Endodermal cell (in vitro differentiated cells): Measurements from ENCODE around the gene NDUFB1. TPM values are rescaled to one million over a fixed set of nuclear protein-coding genes. Genes with fewer than 3 reads are reported as not detected.

ENCODE experiments used
- DNase-seq: peaks from one replicate; pipeline ENCODE4 v3.0.0-alpha.2; 2017
- H3K27ac ChIP-seq: 2 replicates; pipeline ENCODE4 v1.5.1; 2013; ENCODE audit warnings: mild to moderate bottlenecking, low read depth, low read length, moderate library complexity
- H3K27me3 ChIP-seq: 2 replicates; pipeline ENCODE4 v1.6.1; 2013; ENCODE audit warnings: mild to moderate bottlenecking, low read length, moderate library complexity; ENCODE audit not compliant: insufficient read depth, control insufficient read depth, poor library complexity, severe bottlenecking
- H3K36me3 ChIP-seq: 2 replicates; pipeline ENCODE4 v1.7.0; 2013; ENCODE audit warnings: mild to moderate bottlenecking, low read length, moderate library complexity; ENCODE audit not compliant: control insufficient read depth, insufficient read depth
- H3K4me1 ChIP-seq: one replicate; pipeline ENCODE4 v1.7.0; 2013; ENCODE audit warnings: low read length; ENCODE audit not compliant: control insufficient read depth, insufficient read depth
- H3K4me3 ChIP-seq: 2 replicates; pipeline ENCODE4 v1.5.1; 2013; ENCODE audit warnings: mild to moderate bottlenecking, low read length, moderate library complexity
- H3K9ac ChIP-seq: 2 replicates; pipeline ENCODE4 v1.6.1; 2013; ENCODE audit warnings: mild to moderate bottlenecking, low read length, moderate library complexity; ENCODE audit not compliant: poor library complexity, severe bottlenecking; ENCODE audit errors: extremely low read depth
- H3K9me3 ChIP-seq: 2 replicates; pipeline ENCODE4 v1.6.1; 2013; ENCODE audit warnings: mild to moderate bottlenecking, low read length, moderate library complexity; ENCODE audit not compliant: control insufficient read depth
- H3K27ac Mint-ChIP-seq: 2 replicates; pipeline ENCODE4 v1.8.0; 2020; ENCODE audit warnings: mixed read lengths
- H3K27me3 Mint-ChIP-seq: 2 replicates; pipeline ENCODE4 v1.8.0; 2021; ENCODE audit warnings: mild to moderate bottlenecking, mixed read lengths; ENCODE audit not compliant: insufficient read depth
- H3K36me3 Mint-ChIP-seq: 2 replicates; pipeline ENCODE4 v1.8.0; 2020; ENCODE audit warnings: low read depth, mixed read lengths
- H3K4me1 Mint-ChIP-seq: 2 replicates; pipeline ENCODE4 v1.8.0; 2020; ENCODE audit warnings: mixed read lengths
- H3K4me3 Mint-ChIP-seq: 2 replicates; pipeline ENCODE4 v1.8.0; 2020; ENCODE audit warnings: mild to moderate bottlenecking, moderate library complexity, mixed read lengths
- H3K9me3 Mint-ChIP-seq: 2 replicates; pipeline ENCODE4 v1.8.0; 2020; ENCODE audit warnings: mild to moderate bottlenecking, mixed read lengths
- CTCF ChIP-seq: fragments of 200-600 bp; sonication (generic); conservative IDR thresholded peaks from 2 replicates; pipeline ENCODE4 v1.5.0; 2021; ENCODE audit warnings: antibody characterized with exemption, mild to moderate bottlenecking
- WGBS, 2 experiments: methylation state at CpG; one replicate each; pipeline versions ENCODE4 v1.1.5 to v1.1.7; 2013; ENCODE audit warnings: missing lambda C conversion rate in 2 of 2, mixed read lengths in 1 of 2; ENCODE audit not compliant: insufficient coverage in 1 of 2, insufficient read length in 1 of 2; 5-methylcytosine and 5-hydroxymethylcytosine counted together
- total RNA-seq, 2 donors: library from RNA; stranded (reverse); fragmentation: NEBNext Ultra II Directional in 1 of 2; extraction: Animal tissue kit (Norgen Biotek cat#: 25700) in 1 of 2; gene quantifications; 2 replicates in 1 of 2; 3 replicates in 1 of 2; pipeline ENCODE4 v1.2.1, GENCODE V29; 2021

NDUFB1 gene
- total RNA-seq, 2 donors from 2014 or later: 122 to 155 TPM

- H3K9ac ChIP-seq: no peak overlapping the region
- Mint-ChIP-seq H3K36me3 (peaks cover 31% of the 10 kb centered on the region), H3K27ac (no peak overlapping the region), H3K9me3 (no peaks in the 10 kb centered on the region), H3K4me1 (no peaks in the 10 kb centered on the region), H3K27me3 (no peaks in the 10 kb centered on the region), H3K4me3 (no peak overlapping the region)
- TF ChIP-seq CTCF: peak; percentile 56
- H3K36me3 ChIP-seq: peaks cover 32% of the 10 kb centered on the region
- WGBS, 2 experiments: 95% methylated on average over 1 of the region's 1 CpG; no CpG with 5 or more reads in 1 of the 2 experiments
- H3K27ac ChIP-seq: no peak overlapping the region
- H3K27me3 ChIP-seq: no peaks in the 10 kb centered on the region
- H3K9me3 ChIP-seq: no peaks in the 10 kb centered on the region
- H3K4me3 ChIP-seq: no peak overlapping the region
- no peak for DNase-seq
- H3K4me1 ChIP-seq: no peaks in the 10 kb centered on the region
These were observed 28.2 kb downstream of the NDUFB1 start for GRCh38 chr14:92093320-92093719.

- Histone ChIP-seq H3K27ac (no peak overlapping the region), H3K27me3 (no peaks in the 10 kb centered on the region), H3K4me3 (no peak overlapping the region), H3K9ac (no peak overlapping the region), H3K4me1 (no peaks in the 10 kb centered on the region), H3K9me3 (no peaks in the 10 kb centered on the region), H3K36me3 (peaks cover 52% of the 10 kb centered on the region)
- Mint-ChIP-seq H3K9me3 (no peaks in the 10 kb centered on the region), H3K4me3 (no peak overlapping the region), H3K4me1 (no peaks in the 10 kb centered on the region), H3K27ac (no peak overlapping the region), H3K36me3 (peaks cover 51% of the 10 kb centered on the region), H3K27me3 (no peaks in the 10 kb centered on the region)
- WGBS, 2 experiments: 98 to 100% methylated on average over 4 to 5 of the region's 5 CpGs
- TF ChIP-seq CTCF: no peak
- DNase-seq: no peak
These were observed 33.0 kb downstream of the NDUFB1 start for GRCh38 chr14:92088494-92088893.

GRCh38 chr14:92074555-92074954, 47.0 kb downstream of the NDUFB1 start:
- Histone ChIP-seq H3K36me3 (peaks cover 49% of the 10 kb centered on the region), H3K27ac (no peak overlapping the region), H3K4me1 (no peaks in the 10 kb centered on the region), H3K4me3 (no peak overlapping the region), H3K27me3 (no peaks in the 10 kb centered on the region), H3K9me3 (no peaks in the 10 kb centered on the region), H3K9ac (no peak overlapping the region)
- no peak overlapping the region for H3K27ac Mint-ChIP-seq
- no peak overlapping the region for H3K4me3 Mint-ChIP-seq
- H3K27me3 Mint-ChIP-seq: no peaks in the 10 kb centered on the region
- H3K9me3 Mint-ChIP-seq: no peaks in the 10 kb centered on the region
- H3K4me1 Mint-ChIP-seq: no peaks in the 10 kb centered on the region
- H3K36me3 Mint-ChIP-seq: peaks cover 44% of the 10 kb centered on the region
- no peak for TF ChIP-seq CTCF
- DNase-seq: no peak

Other genes starting within 250 kb of the NDUFB1 start
- 1 to 10 TPM; 4.0 to 4.8 TPM for gene FBLN5, start 174.0 kb downstream of the NDUFB1 start, total RNA-seq
- 10 to 100 TPM; 39.0 to 40.8 TPM for gene TRIP11, start 81.6 kb downstream of the NDUFB1 start, total RNA-seq
- 10 to 100 TPM; 25.7 to 33.2 TPM for gene ATXN3, start 15.1 kb downstream of the NDUFB1 start, total RNA-seq
- 100 to 1,000 TPM in 1 of 2 donors, 10 to 100 TPM in 1; 91.8 to 103 TPM for gene CPSF2, start 263 bp upstream of the NDUFB1 start, total RNA-seq
- gene SLC24A4, start 201.5 kb upstream of the NDUFB1 start, total RNA-seq: under 1 TPM; 0.09 to 0.29 TPM